Chondrocyte (in vitro differentiated cells): ENCODE data around the gene CHRDL2. TPM values are rescaled to one million over a fixed set of nuclear protein-coding genes. Genes with fewer than 3 reads are reported as not detected.

Source experiments
- DNase-seq: peaks from one replicate; pipeline ENCODE4 v3.0.0; 2021; ENCODE audit warnings: mixed read lengths, low spot score
- H3K27ac Mint-ChIP-seq: one replicate; pipeline ENCODE4 v1.8.0; 2021; ENCODE audit warnings: mild to moderate bottlenecking, moderate library complexity, mixed read lengths; ENCODE audit not compliant: unreplicated experiment
- H3K27me3 Mint-ChIP-seq: 2 replicates; pipeline ENCODE4 v1.8.0; 2021; ENCODE audit warnings: low read depth, mixed read lengths
- H3K36me3 Mint-ChIP-seq: 2 replicates; pipeline ENCODE4 v1.8.0; 2021; ENCODE audit warnings: low read depth, mixed read lengths
- H3K4me1 Mint-ChIP-seq: 2 replicates; pipeline ENCODE4 v1.8.0; 2021; ENCODE audit warnings: low read depth, mild to moderate bottlenecking, mixed read lengths
- H3K4me3 Mint-ChIP-seq: one replicate; pipeline ENCODE4 v1.8.0; 2021; ENCODE audit warnings: mild to moderate bottlenecking, moderate library complexity, mixed read lengths; ENCODE audit not compliant: unreplicated experiment
- H3K9me3 Mint-ChIP-seq: 2 replicates; pipeline ENCODE4 v1.8.0; 2021; ENCODE audit warnings: low read depth, mixed read lengths
- CTCF ChIP-seq: fragments of 200-600 bp; sonication (generic); IDR thresholded peaks from 2 replicates; pipeline ENCODE4 v1.5.0; 2021; ENCODE audit warnings: antibody characterized with exemption, mild to moderate bottlenecking, moderate library complexity
- total RNA-seq: library from RNA; stranded (reverse); gene quantifications from 3 replicates; pipeline ENCODE4 v1.2.1, GENCODE V29; 2021

The CHRDL2 gene
- total RNA-seq, 1 donor from 2014 or later: not detected

- Mint-ChIP-seq H3K36me3 (no peaks in the 10 kb centered on the region), H3K27me3 (no peaks in the 10 kb centered on the region), H3K4me1 (peaks cover 36% of the 10 kb centered on the region), H3K9me3 (no peaks in the 10 kb centered on the region), H3K4me3 (no peak overlapping the region), H3K27ac (no peak overlapping the region)
- no peak for TF ChIP-seq CTCF
- no peak for DNase-seq
Measured at GRCh38 chr11:74684661-74685060, 46.6 kb downstream of the CHRDL2 start.

DNA sequence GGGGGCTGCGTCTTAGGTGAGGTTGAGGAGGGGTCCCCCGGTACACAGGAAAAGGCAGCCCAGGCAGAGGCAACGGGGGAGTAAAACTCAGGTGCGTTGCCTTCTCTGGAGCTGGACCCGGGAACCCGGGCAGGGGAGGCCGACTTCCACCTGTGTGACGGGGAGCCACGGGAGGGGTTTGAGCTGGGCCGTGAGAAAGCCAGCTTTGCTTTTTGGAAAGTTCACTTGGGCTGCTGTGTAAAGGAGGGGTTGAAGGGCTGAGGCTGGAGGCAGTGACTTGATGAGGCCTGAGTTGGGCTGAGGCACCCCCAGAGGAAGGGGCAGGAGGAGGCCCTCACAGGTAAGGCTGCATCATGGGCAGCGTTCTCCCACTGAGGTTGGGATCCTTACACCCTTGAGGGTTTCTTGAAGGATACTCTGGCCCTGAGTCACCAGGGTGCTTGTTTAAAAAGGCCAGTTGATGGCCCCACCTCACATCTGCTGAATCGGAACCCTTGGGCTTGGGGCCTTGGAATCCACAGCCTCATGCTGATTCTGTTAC is 47.2 kb downstream of the CHRDL2 start:
- no peaks in the 10 kb centered on the region for H3K36me3 Mint-ChIP-seq
- peak; percentile 58 for DNase-seq
- H3K4me3 Mint-ChIP-seq: peak overlapping the region; percentile 31
- no peak overlapping the region for H3K27ac Mint-ChIP-seq
- peaks cover 36% of the 10 kb centered on the region for H3K4me1 Mint-ChIP-seq
- no peaks in the 10 kb centered on the region for H3K9me3 Mint-ChIP-seq
- TF ChIP-seq CTCF: no peak
- H3K27me3 Mint-ChIP-seq: no peaks in the 10 kb centered on the region

DNA sequence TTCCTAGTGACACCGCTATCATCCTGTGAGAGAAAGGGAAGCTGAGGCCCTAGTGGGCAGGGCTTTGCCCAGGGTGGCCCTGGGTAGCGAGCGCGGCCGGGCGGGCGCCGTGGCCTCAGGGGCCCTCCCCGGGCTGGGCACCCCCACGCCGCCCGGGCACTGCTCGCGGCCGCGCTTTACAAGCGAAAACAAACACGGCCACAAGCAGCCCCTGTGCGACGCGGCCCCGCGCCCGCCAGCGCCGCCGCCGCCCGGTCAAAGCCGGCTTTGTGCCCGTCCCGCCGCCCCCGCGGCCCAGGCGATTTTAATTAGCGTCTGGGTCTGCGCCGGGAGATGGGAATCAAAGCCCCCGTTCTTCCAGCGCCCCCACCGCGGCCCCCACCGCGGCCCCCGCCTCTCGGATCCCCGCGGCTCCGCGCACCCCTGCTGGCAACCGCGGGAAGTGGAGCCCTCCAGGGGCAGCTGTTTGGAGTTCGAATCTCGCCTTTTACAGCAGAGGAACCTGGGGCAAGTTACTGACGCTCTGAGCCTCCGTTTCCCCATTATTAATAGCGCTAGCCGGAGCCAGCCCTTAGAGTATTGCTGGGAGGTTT is 47.9 kb downstream of the CHRDL2 start:
- H3K4me3 Mint-ChIP-seq: no peak overlapping the region
- no peaks in the 10 kb centered on the region for H3K36me3 Mint-ChIP-seq
- DNase-seq: peak; percentile 54
- H3K9me3 Mint-ChIP-seq: no peaks in the 10 kb centered on the region
- TF ChIP-seq CTCF: peak; percentile 74
- no peaks in the 10 kb centered on the region for H3K27me3 Mint-ChIP-seq
- H3K27ac Mint-ChIP-seq: peak overlapping the region; percentile 2
- H3K4me1 Mint-ChIP-seq: peaks cover 34% of the 10 kb centered on the region

DNA sequence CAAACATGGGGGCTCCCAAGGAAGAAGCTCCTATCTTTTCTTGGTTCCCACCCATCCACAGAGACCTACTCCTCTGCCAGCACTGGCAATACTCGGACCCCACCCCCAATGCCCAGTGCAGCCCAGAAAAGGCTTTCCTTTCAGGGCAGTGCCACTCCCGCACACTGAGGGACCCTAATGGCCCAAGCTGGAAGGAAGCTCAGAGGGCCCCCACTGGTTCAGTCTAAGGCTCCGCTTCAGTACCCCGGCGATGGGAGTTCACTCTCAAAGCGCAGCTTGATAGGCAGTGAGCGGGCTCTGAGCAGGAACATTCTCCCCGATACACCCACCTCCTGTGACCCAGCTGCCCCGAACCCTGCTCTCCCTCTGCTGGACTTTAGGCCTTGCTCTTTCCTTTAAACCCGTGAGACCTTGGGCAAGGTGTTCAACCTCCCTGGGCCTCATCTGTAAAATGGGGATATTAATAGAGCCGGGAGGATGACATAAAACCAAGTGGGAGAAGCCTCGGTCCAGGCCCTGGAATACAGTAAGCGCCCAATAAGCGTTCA is 48.4 kb downstream of the CHRDL2 start:
- H3K4me1 Mint-ChIP-seq: peaks cover 28% of the 10 kb centered on the region
- peak; percentile 56 for DNase-seq
- H3K4me3 Mint-ChIP-seq: no peak overlapping the region
- no peaks in the 10 kb centered on the region for H3K27me3 Mint-ChIP-seq
- no peak for TF ChIP-seq CTCF
- no peaks in the 10 kb centered on the region for H3K9me3 Mint-ChIP-seq
- H3K27ac Mint-ChIP-seq: no peak overlapping the region
- no peaks in the 10 kb centered on the region for H3K36me3 Mint-ChIP-seq

GRCh38 chr11:74681686-74682651 is 49.3 kb downstream of the CHRDL2 start:
- no peak for TF ChIP-seq CTCF
- no peak overlapping the region for H3K27ac Mint-ChIP-seq
- no peak overlapping the region for H3K4me3 Mint-ChIP-seq
- DNase-seq: peak; percentile 70
- H3K9me3 Mint-ChIP-seq: no peaks in the 10 kb centered on the region
- peaks cover 20% of the 10 kb centered on the region for H3K4me1 Mint-ChIP-seq
- no peaks in the 10 kb centered on the region for H3K36me3 Mint-ChIP-seq
- H3K27me3 Mint-ChIP-seq: no peaks in the 10 kb centered on the region
